Measurements from ENCODE around the gene RNF208.

RNF208 gene

DNA sequence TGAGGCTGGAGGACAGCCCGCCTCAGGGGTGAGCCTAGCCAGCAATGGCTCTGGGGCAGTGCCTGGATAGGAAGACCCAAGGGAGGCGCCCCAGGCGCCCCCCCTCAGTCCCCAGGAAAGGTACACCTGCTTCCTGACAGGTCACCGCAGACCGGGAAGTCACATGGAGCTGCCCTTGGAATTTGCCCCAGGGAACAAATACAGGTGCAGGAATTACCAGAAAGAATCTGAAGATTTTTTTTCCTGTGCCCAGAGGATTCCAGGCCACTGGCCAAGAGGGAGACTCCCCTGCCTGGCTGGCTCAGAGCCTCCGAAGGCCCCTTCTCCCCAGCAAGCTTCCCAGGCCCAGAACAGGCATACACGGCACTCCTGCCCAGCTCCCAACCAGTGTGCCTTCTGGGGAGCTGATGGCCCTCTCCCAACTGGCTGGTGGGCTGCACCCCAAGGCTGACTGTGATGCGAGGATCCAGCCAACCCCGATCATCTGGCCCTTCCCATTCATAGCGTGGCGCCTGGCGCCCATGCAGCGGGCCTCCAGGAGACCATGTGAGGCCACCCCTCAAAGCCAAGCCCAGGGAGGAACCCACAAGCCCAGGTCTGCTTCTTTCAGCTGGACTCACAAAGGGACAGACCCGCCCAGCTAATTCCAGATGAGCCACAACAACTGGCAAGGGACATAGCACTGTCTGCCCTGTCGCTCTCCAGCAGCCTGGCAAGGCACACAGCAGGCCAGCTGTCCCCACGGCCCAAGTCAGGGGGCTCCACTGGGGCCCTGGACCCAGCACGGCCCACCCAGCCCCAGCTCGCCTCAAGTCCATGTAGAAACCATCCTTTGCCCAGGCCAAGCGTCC, 23.8 kb downstream of the RNF208 start:
- H3K36me3 Mint-ChIP-seq (ENCODE audit: low read depth), result no peaks in the 10 kb centered on the region

DNA sequence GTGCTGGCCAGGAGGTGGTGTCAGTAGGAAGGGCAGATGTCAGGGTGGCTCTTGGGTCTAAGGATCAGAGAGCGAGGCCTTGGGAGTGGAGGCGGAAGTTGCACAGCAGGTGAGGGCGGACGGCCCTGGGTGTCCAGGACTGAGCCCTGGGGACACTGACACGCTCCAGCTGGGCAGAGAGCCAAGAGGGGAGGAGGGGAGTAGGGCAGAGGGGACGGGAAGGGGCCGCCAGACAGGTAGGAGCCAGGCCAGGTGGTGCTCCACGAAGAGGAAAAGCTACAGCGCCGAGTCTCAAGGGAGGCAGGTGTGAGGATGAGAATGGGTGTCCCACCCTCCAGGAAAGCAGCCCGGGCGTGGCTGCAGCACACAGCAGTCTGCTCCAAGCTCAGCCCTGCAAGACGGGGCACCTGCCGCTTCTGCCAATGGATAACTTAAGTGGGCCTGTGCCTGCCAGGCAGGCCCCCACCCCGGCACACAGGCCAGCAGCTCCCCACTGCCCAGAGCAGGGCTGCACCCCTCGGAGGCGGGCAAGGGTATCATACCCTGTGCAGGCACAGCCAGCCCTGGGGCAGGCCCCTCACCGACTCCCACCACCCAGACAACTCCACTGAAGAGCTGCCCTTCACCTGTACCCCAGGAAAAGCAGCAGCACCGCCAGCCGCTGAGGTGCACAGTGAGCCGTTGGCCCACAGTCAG, 26.4 kb downstream of the RNF208 start:
- Mint-ChIP-seq H3K4me3 (peak overlapping the region in 1 of 3 experiments; percentile 17), H3K36me3 (ENCODE audit: low read depth) (no peaks in the 10 kb centered on the region)

More for the DNA sequence above, 23.8 kb downstream of the RNF208 start:
- peaks cover 7% of the 10 kb centered on the region for H3K4me1 Mint-ChIP-seq
- H3K4me3 Mint-ChIP-seq, result peak overlapping the region; percentile 68 to 89 (median 77)
- no peaks in the 10 kb centered on the region for H3K9me3 Mint-ChIP-seq
- TF ChIP-seq CTCF (IDR thresholded peaks at IDR 0.05; ENCODE audit: unreplicated experiment in 3 of 3), result no peak
- H3K27ac Mint-ChIP-seq, result no peak overlapping the region
- H3K27me3 Mint-ChIP-seq (ENCODE audit: low read depth), result no peaks in the 10 kb centered on the region

GRCh38 chr9:137194909-137195308, 27.1 kb downstream of the RNF208 start:
- H3K4me1 Mint-ChIP-seq, result peaks cover 8% of the 10 kb centered on the region
- H3K27me3 Mint-ChIP-seq (ENCODE audit: low read depth), result no peaks in the 10 kb centered on the region
- H3K4me3 Mint-ChIP-seq, result no peak overlapping the region
- H3K36me3 Mint-ChIP-seq (ENCODE audit: low read depth), result no peaks in the 10 kb centered on the region
- no peak for TF ChIP-seq CTCF (IDR thresholded peaks at IDR 0.05; ENCODE audit: unreplicated experiment in 3 of 3)
- no peaks in the 10 kb centered on the region for H3K9me3 Mint-ChIP-seq
- no peak overlapping the region for H3K27ac Mint-ChIP-seq

More for the DNA sequence above, 26.4 kb downstream of the RNF208 start:
- no peaks in the 10 kb centered on the region for H3K9me3 Mint-ChIP-seq
- H3K4me1 Mint-ChIP-seq, result peaks cover 4% of the 10 kb centered on the region
- no peak for TF ChIP-seq CTCF (IDR thresholded peaks at IDR 0.05; ENCODE audit: unreplicated experiment in 3 of 3)
- no peaks in the 10 kb centered on the region for H3K27me3 Mint-ChIP-seq (ENCODE audit: low read depth)
- no peak overlapping the region for H3K27ac Mint-ChIP-seq

- Mint-ChIP-seq H3K27me3 (ENCODE audit: low read depth) (no peaks in the 10 kb centered on the region), H3K4me3 (no peak overlapping the region), H3K27ac (no peak overlapping the region), H3K9me3 (no peaks in the 10 kb centered on the region), H3K36me3 (ENCODE audit: low read depth) (no peaks in the 10 kb centered on the region), H3K4me1 (peaks cover 12% of the 10 kb centered on the region)
- TF ChIP-seq CTCF (IDR thresholded peaks at IDR 0.05; ENCODE audit: unreplicated experiment in 3 of 3), result no peak
Observed at GRCh38 chr9:137194388-137194787, 27.7 kb downstream of the RNF208 start.

DNA sequence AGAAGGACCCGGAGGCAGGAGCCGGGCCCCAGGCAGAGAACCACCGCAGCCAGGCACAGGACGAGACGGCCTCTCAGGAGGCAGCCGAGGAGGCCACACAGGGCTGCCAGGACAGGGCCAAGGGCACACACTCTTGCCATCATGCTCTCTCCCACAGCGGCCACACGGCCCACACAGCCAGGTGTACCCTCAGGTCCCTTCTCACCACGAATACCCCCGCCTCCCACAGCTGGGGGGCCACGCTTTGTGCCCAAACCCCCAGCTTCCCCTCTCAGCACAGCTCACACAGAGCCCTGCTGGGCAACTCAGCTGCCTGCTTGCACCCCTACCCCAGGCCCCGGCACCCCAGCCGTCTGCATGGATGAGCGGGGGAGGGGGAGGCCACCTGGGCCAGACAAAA, 28.3 kb downstream of the RNF208 start:
- TF ChIP-seq CTCF (IDR thresholded peaks at IDR 0.05; ENCODE audit: unreplicated experiment in 3 of 3), result no peak
- Mint-ChIP-seq H3K4me3 (no peak overlapping the region), H3K9me3 (no peaks in the 10 kb centered on the region), H3K27ac (no peak overlapping the region), H3K27me3 (ENCODE audit: low read depth) (no peaks in the 10 kb centered on the region), H3K4me1 (peaks cover 17% of the 10 kb centered on the region), H3K36me3 (ENCODE audit: low read depth) (no peaks in the 10 kb centered on the region)

All from nephron (organoid).